HUDEP-2 (cell line): ENCODE data around the gene EXD2.
"Not testable (repeated sequence)": the region's sequence is repeated elsewhere in the genome, so short reads cannot be mapped to it uniquely, and the experiment has no call there.

ENCODE experiments used
- DNase-seq, 76 experiments: peaks; one replicate each; lab custom pipeline; 2025; ENCODE audit not compliant: unreplicated experiment in 76 of 76; lab: John Stamatoyannopoulos, UW

The EXD2 gene, protein sequence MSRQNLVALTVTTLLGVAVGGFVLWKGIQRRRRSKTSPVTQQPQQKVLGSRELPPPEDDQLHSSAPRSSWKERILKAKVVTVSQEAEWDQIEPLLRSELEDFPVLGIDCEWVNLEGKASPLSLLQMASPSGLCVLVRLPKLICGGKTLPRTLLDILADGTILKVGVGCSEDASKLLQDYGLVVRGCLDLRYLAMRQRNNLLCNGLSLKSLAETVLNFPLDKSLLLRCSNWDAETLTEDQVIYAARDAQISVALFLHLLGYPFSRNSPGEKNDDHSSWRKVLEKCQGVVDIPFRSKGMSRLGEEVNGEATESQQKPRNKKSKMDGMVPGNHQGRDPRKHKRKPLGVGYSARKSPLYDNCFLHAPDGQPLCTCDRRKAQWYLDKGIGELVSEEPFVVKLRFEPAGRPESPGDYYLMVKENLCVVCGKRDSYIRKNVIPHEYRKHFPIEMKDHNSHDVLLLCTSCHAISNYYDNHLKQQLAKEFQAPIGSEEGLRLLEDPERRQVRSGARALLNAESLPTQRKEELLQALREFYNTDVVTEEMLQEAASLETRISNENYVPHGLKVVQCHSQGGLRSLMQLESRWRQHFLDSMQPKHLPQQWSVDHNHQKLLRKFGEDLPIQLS

DNA sequence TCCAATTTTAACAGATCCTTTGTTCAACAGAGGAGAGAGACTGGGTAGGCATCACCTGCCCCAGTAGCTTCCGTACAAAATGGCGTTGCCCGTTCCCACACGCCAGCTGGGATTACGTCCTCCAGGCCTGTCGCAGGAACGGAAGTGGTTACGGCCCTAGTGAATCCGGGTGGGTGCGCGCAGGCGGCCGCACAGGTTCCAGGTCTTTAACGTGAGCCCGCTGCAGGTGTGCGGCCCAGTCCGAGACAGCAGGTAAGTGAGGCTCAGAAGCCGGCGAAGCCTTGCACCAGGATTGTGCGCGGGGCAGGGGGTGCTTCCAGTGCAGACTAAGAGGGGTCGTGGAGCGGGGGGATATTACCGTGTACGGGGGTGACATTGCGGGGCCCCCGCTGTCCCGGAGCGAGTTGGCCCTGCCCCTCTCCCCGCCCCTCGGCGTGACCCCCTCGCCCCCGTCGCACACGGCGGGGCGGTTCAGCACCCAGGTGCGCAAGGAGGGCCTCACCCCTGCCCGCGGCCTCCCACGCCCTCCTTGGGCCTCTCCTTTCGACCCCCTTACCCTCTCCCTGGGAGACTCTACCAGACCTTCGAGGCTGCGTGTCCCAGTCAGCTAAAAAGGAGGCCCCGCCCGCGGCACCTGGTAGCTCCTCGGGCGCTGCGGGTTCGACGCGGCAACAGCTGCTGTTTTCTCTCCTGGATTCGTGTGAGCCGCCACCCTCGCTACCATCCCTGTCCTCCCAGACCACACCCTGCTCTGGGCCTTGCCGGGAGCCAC is at the start of gene EXD2:
Gene EXD2, plus strand, starts transcription at position 159 of the 772 bp plus-strand sequence. CDS start 17,973 bp downstream, outside the sequence.
- DNase-seq = peak in 74 of 76 experiments; percentile 16 to 84 (median 70)

DNA sequence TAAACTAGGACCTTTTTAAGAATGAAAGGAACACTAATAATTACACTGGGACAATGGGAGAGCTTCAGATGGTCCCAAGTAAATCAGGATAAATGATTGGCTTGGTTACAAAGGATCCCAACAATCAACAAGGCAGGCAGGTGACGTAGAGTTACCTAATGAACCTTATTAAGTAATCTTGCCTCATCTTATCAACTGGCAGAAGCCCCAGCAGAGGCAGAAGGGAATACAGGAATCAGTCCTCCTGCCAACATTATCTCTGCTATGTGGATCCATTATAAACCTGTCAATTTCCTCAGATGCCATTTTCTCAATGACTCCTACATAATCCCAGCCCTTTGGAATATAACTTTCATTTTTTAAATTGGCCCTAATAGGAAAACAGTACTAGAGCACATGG is 49.7 kb upstream of the EXD2 start:
- DNase-seq = no peak

DNA sequence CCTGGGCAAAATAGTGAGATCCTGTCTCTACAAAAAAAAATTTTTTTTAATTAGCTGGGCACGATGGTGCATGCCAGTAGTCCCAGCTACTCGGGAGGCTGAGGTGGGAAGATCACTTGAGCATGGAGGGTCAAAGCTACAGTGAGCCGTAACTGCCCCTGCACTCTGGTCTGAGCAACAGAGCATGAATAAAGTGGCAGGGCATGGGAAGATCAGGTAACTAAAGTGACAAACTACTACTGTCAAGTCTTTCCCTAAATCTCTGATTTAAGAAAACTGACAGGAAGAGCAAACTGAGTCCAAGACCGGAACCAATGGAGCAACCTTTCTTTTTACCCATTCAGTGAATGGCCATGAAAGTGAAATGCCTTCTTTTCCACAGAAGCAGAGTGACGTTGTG is 49.2 kb upstream of the EXD2 start:
- DNase-seq = no peak

DNA sequence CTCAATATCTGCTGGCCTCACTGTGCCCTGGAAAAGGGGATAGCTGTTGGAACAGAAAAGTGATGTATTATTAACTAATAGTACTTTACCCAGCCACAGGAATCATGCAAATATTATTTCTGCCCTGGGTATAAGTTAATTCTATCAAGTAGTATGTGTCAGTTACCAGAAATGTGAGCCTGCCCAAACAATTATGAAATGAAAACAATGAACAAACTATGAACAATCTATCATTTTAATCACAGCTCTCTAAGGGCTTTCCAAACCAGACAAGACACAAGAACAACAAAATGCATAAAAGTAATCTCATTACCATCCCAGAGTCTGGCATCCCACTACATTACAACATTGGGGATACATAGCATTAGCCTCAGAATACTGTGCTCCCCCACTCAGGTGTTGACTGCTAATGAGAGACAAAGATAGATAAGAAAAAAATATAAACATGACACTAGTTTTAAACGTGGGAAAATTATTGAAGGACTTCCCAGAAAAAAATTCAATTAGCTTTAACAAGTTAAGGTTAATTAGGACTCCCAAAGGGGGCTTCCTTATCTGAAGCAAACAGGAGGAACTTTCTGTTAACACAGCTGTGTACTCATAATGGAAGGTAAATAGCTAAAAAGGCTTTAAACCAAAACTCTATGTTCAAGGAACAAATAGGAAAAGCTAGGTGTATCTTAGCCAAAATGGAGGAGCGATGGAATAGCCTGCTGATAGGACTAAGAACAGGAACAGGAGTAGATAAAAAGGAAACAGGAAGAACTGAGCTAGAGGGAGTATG is 41.6 kb upstream of the EXD2 start:
- DNase-seq = no peak

- peak in 71 of 76 experiments; percentile 6 to 81 (median 61) for DNase-seq
These were observed 39.7 kb upstream of the EXD2 start for GRCh38 chr14:69151458-69152180.

GRCh38 chr14:69152181-69152901 is 39.0 kb upstream of the EXD2 start:
- peak in 16 of 76 experiments; percentile 7 to 62 (median 27) for DNase-seq

GRCh38 chr14:69152902-69153151 is 38.5 kb upstream of the EXD2 start, which contains the start of gene DCAF5:
Gene DCAF5 (minus strand): TSS chr14:69153119. CDS start chr14:69152978, 141 bp downstream.
- peak in 48 of 76 experiments; percentile 62 to 93 (median 86) for DNase-seq

- peak in 28 of 76 experiments; percentile 15 to 91 (median 80) for DNase-seq
These were observed 38.0 kb upstream of the EXD2 start for GRCh38 chr14:69153152-69153872.

DNA sequence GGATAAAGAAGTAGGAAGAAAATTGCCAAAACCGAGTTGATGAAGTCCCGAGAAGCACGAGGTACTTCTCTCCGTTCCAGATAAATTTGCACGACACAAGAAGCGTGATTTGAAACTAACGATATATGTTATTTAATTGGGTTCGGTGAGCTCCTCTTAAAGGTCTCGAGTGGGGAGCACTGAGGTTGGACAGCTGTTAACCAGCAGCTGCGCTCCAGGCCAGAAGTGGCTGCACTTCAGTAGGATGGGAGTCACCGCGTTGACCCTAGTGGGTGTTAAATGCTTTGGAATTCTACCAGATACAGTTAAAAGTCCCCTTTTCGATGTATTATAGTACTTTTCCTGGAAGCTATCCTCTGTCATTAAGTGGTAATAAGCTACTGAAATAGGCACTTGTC is 37.4 kb upstream of the EXD2 start:
- peak in 8 of 76 experiments; percentile 6 to 33 (median 12) for DNase-seq

GRCh38 chr14:69154779-69155178 is 36.5 kb upstream of the EXD2 start:
- DNase-seq = peak in 10 of 76 experiments; percentile 3 to 39 (median 8)

DNA sequence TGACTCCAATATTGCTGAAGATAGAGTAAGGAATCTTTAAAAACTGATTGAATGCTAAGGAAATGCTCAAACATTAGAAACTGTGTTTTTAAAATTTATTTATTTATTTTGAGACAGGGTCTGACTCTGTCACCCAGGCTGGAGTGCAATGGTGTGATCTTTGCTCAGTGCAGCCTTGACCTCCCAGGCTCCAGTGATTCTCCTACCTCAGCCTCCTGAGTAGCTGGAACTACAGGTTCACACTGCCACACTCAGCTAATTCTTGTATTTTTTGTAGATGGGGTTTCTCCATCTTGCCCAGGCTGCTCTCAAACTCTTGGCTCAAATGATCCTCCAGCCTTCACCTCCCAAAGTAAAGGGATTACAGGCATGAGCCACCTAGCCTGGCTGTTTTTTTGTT is 35.1 kb upstream of the EXD2 start:
- no peak for DNase-seq

DNA sequence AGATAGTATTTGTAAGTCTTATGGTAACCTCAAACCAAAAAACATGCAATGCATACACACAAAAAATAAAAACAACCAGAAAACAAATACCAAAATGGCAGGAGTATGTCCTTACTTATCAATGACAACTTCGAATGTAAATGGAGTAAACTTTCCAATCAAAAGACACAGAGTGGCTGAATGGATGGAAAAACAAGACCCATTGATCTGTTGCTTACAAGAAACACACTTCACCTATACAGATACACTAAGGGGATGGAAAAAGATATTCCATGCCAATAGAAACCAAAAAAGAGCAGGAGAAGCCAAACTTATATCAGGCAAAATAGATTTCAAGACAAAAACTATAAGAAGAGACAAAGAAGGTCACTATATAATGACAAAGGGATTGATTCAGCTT is 29.7 kb upstream of the EXD2 start:
- no peak for DNase-seq

DNA sequence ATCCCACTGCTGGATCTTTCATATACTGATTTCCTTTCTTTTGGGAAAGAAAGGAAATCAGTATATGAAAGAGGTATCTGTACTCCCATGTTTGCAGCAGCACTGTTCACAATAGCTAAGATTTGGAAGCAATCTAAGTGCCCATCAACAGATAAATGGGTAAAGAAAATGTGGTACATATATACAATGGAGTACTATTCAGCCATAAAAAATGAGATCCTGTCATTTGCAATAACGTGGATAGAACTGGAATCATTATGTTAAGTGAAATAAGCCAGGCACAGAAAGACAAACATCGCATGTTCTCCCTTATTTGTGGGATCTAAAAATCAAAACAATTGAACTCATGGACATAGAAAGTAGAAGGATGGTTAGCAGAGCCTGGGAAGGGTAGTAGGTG is 25.5 kb upstream of the EXD2 start:
- DNase-seq = not testable (repeated sequence)

DNA sequence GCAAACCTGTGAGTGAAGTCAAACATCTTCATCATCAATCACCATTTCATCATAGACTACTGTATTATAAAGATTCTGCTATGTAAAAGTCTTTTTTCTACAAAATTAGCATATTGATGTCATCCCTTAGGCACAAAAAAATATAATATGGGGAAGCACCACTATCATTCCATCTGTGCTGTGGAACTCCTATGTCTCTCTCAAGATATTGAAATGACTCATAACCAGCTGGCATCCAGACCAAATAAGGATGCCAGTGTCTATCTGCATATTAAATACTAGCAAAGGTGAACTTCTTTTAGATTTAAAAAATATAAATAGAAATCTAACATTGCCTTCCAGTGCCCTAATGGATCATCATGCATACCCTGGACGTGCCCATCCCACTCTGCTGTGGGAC is 20.5 kb upstream of the EXD2 start:
- DNase-seq = peak in 11 of 76 experiments; percentile 3 to 31 (median 13)

DNA sequence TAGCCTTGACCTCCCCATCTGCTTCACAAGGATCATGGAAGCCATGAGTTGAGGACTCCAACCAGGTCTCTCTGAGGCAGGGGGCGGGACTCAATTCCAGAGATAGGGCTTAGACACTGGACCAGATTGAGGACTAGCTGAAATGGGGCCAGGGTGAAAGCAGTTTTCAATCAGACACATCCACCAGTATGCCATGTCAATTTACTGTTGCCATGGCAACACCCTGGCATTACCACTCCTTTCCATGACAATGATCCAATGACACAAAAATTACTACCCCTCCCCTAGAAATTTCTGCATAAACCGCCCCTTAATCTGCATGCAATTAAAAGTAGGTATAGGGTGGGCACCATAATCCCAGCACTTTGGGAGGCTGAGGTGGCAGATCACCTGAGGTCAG is 19.7 kb upstream of the EXD2 start:
- DNase-seq = no peak

DNA sequence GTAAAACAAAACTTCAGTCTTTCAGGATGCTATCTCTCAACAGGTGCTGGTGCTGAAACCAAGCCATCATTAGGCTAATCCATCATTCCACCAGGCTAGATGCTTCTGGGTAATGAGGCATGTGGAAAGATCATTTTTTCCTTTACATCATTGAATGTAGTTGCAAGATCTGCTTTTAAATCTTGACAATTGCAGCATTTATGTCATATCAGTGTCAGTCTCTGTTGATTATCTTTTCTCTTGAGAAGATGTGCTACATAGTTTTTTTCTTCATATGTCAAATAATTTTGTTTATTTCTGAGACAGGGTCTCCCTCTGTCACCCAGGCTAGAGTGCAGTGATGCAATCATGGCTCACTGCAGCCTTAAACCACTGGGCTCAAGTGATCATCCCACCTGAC is 16.2 kb upstream of the EXD2 start:
- no peak for DNase-seq

DNA sequence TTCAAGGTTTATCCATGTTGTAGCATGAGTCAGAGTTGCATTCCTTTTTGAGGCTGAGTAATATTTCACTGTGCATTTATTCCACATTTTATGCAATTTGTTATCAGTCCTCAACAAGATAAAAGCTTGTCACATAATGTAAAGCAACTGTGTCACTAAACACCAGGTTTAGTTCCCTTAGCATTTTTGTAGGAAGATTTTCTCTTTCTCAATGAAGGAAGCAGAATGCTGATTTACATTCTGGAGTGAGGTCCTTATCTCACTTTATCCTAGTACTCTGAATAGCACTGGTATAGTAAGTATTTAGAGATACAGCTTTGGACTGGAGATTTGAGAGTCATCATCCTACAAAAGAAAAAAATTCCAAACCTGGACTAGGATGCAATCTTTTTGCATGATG is 9.8 kb upstream of the EXD2 start:
- no peak for DNase-seq

DNA sequence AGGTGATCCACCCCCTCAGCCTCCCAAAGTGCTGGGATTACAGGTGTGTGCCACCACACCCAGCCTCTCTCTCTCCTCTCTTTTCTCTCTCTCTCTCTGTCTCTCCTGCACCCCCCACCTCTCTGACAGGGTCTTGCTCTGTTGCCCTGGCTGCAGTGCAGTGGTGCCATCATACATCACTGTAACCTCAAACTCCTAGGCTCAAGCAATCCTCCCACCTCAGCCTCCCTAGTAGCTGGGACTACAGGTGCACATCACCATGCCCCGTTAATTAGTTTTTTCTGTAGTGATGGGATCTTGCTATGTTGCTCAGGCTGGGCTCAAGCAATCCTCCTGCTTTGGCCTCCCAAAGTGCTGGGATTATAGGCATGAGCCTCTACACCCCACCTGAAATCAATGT is 8.7 kb upstream of the EXD2 start:
- not testable (repeated sequence) for DNase-seq

DNA sequence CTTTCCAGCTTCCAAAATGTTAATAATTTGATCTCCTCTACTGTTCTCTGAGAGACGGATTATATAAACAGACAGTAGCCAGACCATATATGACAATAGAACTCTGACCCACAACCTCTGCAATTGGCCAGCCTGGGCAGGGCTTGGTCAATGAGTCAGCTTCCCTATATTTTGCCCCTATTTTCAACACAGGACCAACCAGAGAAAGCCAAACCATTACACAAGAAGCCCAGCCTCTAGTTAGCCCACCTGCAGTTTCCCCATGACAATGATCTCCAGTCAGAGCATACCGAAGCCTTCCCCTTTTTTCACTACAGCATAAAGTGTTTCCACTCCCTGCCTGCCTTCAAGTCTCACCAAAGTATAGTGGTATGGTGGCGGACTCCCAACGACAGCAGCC is 7.6 kb upstream of the EXD2 start:
- no peak for DNase-seq
